NCI-H2196 (cell line): Measurements from ENCODE around the gene SPEG.

Experiments
- DNase-seq: peaks from one replicate; lab custom pipeline; 2025; ENCODE audit not compliant: unreplicated experiment; lab: John Stamatoyannopoulos, UW

Gene SPEG

GRCh38 chr2:219542931-219543595 is 108.4 kb downstream of the SPEG start:
- peak; percentile 51 for DNase-seq

GRCh38 chr2:219543596-219544358 is 109.1 kb downstream of the SPEG start, which contains the start of the genes CHPF and TMEM198:
TSS of gene CHPF (minus strand) at chr2:219543809. CDS start at chr2:219543538, 271 bp downstream.
TSS of gene TMEM198 (plus strand) at chr2:219544028. CDS start at chr2:219544728, 700 bp downstream.
- peak; percentile 99 for DNase-seq

- DNase-seq, result no peak
Observed at GRCh38 chr2:219544567-219544966, 109.9 kb downstream of the SPEG start.

GRCh38 chr2:219545295-219545942 is 110.8 kb downstream of the SPEG start:
- DNase-seq, result no peak

- no peak for DNase-seq
Observed at GRCh38 chr2:219545943-219546352, 111.3 kb downstream of the SPEG start.

GRCh38 chr2:219547621-219548020 is 113.0 kb downstream of the SPEG start:
- DNase-seq, result no peak
